GM18873 (cell line): ENCODE results near the gene ACAP3.
"Not testable (repeated sequence)": the region's sequence is repeated elsewhere in the genome, so short reads cannot be mapped to it uniquely, and the experiment has no call there.

Experiments
- ATAC-seq: cut with Tn5 transposase; IDR thresholded peaks from one replicate; pipeline ENCODE4 v1.9.1; 2021; ENCODE audit warnings: mild to moderate bottlenecking, moderate library complexity, moderate number of reproducible peaks; ENCODE audit not compliant: unreplicated experiment, low FRiP score

ACAP3 gene

DNA sequence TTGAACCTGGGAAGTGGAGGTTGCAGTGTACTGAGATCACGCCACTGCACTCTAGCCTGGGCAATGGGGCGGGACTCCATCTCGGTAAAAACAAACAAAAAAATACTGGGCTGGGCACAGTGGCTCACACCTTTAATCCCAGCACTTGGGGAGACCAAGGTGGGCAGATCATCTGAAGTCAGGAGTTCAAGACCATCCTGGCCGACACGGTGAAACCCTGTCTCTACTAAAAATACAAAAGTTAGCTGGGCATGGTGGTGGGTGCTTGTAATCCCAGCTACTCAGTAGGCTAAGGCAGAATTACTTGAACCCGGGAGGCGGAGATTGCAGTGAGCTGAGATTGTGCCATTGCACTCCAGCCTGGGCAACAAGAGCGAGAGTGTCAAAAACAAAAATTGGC, 8.5 kb upstream of the ACAP3 start:
- not testable (repeated sequence) for ATAC-seq

DNA sequence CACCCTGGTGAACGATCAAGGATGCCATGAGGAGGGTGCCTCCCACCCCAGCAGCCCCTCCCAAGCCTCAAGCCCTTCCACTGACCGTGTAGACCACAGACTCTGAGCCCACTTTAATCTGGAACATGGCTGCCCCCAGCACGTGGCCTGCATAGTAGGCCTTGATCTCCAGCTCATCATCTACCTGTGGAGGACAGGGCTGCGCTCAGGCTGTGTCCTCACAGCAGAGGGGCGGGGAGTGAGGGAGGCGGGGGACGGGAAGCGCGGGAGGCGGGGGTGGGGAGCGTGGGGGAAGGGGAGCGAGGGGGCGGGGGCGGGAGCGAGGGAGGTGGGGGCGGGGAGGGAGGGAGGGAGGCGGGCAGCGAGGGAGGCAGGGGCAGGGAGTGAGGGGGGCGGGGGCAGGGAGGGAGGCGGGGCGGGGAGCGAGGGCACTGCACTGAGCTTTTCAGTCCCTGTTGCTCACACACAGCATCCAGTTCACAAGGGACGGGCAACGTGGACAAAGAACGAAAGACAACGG, 7.8 kb upstream of the ACAP3 start:
- ATAC-seq: no peak

DNA sequence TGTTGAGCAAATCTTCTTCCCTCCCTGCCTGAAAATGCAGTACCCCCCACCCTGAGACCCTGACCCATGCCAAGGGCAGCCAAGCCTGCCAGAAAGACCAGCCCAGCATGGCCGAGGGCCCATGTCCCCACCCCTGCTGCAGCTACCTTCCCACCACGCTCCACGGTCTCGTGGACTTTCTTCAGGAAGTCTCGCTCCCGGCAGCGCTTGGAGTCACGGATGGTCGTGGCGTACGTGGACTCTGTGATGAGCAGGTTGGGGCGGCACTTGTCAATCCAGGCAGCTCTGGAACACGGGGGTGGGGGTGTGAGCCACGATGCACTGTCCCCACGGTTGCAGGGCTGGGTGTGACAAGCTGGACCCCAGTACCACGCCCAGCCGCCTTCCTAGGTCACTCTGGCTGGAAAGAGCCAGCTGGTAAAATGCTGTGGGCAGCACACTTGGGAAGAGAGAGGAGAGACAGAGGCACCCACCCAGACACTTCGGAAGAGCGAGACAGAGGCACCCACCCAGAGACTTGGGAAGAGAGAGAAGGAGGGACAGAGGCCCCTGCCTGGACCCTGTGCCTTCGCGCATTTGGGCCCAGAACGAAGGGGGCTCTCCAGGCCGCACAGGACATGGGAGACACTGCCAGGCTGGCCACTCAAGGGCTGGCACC, 7.1 kb upstream of the ACAP3 start:
- no peak for ATAC-seq

GRCh38 chr1:1314237-1314586, 6.5 kb upstream of the ACAP3 start:
- ATAC-seq: no peak

DNA sequence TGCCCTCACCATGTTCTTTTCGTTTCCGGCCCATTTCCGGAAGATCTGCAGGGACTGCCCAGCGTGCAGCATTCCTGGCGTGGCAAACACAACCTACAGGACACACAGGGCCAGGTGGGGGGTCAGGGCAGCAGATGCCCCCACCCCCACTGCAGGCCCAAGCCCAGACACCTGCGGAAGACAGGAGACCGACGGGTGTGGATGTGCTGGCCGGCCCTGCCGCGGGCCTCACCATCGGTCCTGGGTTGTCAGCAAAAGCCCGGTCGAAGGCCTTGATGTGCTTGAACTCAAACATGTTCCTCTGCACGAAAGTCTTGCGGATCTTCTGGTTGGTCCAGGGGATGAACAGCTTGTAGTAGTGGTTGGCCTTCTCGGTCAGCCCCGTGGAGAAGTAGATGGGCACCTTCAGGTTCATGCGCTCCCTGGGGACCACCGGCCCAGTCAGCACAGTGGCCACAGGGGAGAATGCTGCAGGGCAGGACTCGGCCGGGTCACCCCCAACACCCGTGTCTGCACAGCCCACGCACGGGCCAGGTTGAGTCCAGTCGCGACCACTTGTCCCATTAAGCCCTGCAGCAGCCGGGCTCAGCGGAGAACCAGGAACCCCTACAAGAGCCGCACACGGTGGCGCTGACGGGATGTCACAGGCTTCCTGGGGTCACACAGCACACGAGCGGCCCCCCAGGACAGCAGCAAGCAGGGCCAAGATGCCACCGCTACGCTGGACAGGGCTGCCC, 5.9 kb upstream of the ACAP3 start:
- ATAC-seq: no peak

- ATAC-seq: no peak
These were observed 5.0 kb upstream of the ACAP3 start for GRCh38 chr1:1312450-1313314.

DNA sequence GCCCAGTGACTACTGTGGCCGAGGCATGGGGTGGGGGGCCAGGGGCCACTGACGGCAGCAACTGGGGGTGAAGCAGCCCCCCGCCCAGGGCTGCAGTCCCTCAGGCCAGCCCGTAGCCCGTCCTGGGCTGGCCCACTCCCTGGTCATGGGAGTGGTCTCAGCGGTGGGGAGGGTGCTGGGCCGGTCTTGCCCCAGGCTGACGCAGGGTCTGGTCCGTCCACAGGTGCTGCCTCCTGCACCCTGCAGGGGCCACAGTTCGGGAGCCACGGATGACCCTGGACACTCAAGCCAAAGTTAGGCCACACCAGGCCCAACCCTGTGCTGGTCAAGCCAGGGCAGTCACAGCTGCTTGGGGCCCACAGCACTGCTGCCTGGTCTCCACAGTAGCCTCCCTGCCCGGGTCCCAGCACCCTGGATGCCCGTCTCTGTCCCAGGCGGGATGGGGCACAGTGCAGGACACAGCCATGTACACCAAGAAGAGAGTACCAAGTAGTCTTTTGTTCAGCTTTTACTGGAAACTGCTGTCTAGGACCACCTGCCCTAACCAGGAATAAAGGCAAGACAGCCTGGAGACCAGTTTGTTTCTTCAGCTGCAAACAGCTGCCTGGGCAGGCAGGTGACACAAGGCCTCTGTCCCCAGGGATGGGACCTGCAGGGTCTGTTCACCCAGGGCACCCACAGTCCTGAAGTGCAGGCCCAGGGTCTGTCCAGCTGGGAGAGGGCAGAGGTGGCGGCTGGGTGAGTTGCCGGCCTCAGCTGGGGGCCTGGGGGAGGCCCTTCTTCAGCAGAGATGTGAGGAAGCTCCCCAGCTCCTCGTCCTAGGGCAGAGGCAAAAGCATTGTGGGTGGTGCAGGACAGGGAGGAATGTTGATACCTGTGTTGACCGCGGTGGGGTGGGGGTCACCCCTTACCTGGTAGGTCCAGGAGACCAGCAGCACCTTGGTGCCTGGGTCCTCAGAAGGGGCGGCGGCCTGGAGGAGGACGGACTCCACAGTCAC, 3.7 kb upstream of the ACAP3 start:
- no peak for ATAC-seq

- no peak for ATAC-seq
These were observed 2.8 kb upstream of the ACAP3 start for GRCh38 chr1:1310476-1311053.

GRCh38 chr1:1310109-1310385, 2.3 kb upstream of the ACAP3 start:
- no peak for ATAC-seq

DNA sequence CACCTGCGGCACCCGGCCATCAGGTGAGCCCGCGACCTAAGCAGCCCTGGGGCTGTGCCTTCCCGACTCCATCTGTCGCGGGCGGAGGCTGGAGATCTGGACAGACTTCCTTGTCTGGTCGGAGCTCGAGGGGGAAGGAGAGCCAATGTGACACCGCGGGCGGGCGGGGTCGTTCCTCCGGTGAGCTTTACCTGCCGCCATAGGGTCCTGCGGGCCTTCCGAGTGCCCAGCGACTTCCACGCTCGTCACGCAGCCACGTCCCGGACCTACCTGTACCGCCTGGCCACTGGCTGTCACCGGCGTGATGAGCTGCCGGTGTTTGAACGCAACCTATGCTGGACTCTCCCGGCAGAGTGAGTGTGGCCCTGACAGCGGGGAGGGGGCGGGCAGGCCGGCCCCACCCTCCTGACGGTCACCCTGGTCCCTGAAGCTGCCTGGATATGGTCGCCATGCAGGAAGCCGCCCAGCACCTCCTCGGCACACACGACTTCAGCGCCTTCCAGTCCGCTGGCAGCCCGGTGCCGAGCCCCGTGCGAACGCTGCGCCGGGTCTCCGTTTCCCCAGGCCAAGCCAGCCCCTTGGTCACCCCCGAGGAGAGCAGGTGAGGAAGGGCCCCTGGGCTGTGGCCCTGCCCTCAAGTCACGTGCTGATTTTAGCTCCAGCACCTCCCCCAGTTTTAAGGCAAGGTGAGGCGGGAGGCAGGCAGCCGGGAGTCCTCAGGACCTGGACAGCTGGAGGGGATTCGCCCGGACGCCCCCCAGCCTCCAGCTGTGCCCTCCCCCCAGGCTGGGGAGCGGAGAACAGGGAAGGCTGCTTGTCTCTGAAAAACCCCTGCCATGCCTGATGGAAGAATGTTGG, 1.8 kb upstream of the ACAP3 start:
- ATAC-seq: no peak

DNA sequence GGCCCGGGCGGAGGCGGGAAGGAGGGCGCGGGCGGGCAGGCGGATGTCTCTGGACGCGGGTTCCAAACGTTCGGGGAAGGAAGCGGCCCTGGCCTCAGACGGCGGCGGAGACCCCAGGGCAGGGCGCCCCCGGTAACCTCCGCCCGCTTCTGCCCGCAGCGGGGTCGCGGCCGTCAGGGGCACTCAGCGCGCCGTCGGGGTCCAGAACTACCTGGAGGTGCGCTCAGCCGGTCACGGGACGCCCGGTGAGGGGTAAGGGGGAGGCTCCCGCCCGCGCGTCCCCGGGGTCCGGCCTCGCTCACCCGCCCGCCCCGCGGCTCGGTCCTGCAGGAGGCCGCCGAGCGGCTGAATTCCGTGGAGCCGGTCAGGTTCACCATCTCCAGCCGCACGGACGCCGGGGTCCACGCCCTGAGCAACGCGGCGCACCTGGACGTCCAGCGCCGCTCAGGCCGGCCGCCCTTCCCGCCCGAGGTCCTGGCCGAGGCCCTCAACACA, 1.1 kb upstream of the ACAP3 start:
- ATAC-seq: peak; percentile 1

- ATAC-seq: no peak
These were observed 338 bp downstream of the ACAP3 start for GRCh38 chr1:1307261-1307922.

GRCh38 chr1:1306661-1307260, 969 bp downstream of the ACAP3 start:
- no peak for ATAC-seq

GRCh38 chr1:1306070-1306660, 1.6 kb downstream of the ACAP3 start:
- ATAC-seq: no peak

DNA sequence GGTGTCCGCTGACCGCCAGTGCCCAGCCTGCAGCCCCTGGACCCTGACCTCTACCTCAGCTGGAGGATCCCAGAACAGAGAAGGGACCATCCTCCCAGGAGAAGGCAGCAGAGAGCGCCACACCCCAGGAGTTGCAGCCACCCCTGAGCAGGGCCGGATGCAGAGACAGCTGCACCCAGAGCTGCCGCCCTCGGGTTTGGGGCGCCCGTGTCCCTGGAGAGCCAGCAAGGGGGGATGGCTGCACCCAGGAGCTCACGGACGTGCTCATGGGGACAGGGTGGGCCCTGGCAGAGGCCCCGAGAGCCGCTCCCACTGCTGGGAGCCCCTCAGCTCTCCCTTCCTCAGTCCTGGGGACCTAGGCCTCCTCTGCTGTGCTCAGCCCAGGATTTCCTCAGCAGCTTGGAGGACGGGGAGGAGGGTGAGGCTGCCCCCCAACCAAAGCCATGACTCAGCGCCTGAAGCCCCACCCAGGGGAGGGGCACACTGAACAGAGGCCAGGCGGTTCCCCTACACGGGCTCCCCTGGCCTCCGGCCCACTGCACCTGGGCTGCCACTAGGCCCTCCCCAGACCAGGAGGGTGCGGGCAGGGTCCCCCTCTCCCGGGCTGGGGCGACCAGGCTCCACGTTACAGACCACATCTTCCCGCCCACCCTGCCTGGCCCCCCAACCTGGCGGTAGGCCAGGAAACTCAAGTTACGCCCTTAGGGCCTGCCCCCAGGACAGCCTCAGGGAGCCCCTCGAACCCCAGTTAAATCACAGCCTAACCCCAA, 2.2 kb downstream of the ACAP3 start:
- ATAC-seq: no peak

GRCh38 chr1:1304331-1305299, 3.1 kb downstream of the ACAP3 start:
- ATAC-seq: no peak
